ENCODE results near the gene CCL5.

GRCh38 chr17:35912942-35913341 is 32.8 kb upstream of the CCL5 start:
- no peak for TF ChIP-seq SIN3A (IDR thresholded peaks at IDR 0.05; ENCODE audit: borderline replicate concordance, insufficient read depth, low read length)
- TF ChIP-seq POLR2AphosphoS5 (IDR thresholded peaks at IDR 0.05; ENCODE audit: low read depth, low read length): no peak
- no peak for TF ChIP-seq REST (IDR thresholded peaks at IDR 0.05; ENCODE audit: insufficient read depth in 1 of 2, low read depth in 2 of 2, low read length in 2 of 2)

Data from PFSK-1 (cell line).